Activated B cell treated with CpG ODN at 0.5 μM for 24 hours (primary cell): ENCODE data around the gene LIN54. TPM values are rescaled to one million over a fixed set of nuclear protein-coding genes. Genes with fewer than 3 reads are reported as not detected.
"Not testable (repeated sequence)": the region's sequence is repeated elsewhere in the genome, so short reads cannot be mapped to it uniquely, and the experiment has no call there.

Experiments
- ATAC-seq: fragments of 200-7000 bp; cut with Tn5 transposase; one replicate; pipeline ENCODE4 v1.10.0; 2021; ENCODE audit warnings: low read depth, mild to moderate bottlenecking, moderate library complexity
- CTCF ChIA-PET: fragments of 350-600 bp; sonication (Branson Sonifier 250); formaldehyde crosslinking; loops from one replicate; lab custom pipeline; 2021; ENCODE audit warnings: antibody characterized with exemption; lab: Charles Lee
- POLR2A ChIA-PET: fragments of 350-600 bp; sonication (Branson Sonifier 250); formaldehyde crosslinking; loops from one replicate; lab custom pipeline; 2021; ENCODE audit warnings: antibody characterized with exemption; lab: Charles Lee
- DNase-seq: peaks from one replicate; pipeline ENCODE4 v3.0.0; 2022
- H3K27ac Mint-ChIP-seq: one replicate; pipeline ENCODE4 v1.8.0; 2020; ENCODE audit warnings: mixed read lengths
- H3K27me3 Mint-ChIP-seq: one replicate; pipeline ENCODE4 v1.8.0; 2021; ENCODE audit warnings: mixed read lengths
- H3K36me3 Mint-ChIP-seq: one replicate; pipeline ENCODE4 v1.8.0; 2021; ENCODE audit warnings: low read depth, mixed read lengths
- H3K4me1 Mint-ChIP-seq: one replicate; pipeline ENCODE4 v1.8.0; 2021; ENCODE audit warnings: mixed read lengths
- H3K4me3 Mint-ChIP-seq: one replicate; pipeline ENCODE4 v1.8.0; 2020; ENCODE audit warnings: mild to moderate bottlenecking, mixed read lengths
- H3K9me3 Mint-ChIP-seq: one replicate; pipeline ENCODE4 v1.8.0; 2020; ENCODE audit warnings: mixed read lengths
- CTCF ChIP-seq: fragments of 200-600 bp; IDR thresholded peaks from one replicate; pipeline ENCODE4 v1.8.0; 2022; ENCODE audit warnings: antibody characterized with exemption, mild to moderate bottlenecking
- intact Hi-C: fragments of 100-400 bp; cut with micrococcal nuclease; formaldehyde crosslinking; loops from one replicate; pipeline ENCODE4 v1.15.1; 2024
- total RNA-seq: library from RNA; stranded (reverse); gene quantifications from 2 replicates; pipeline ENCODE4 v1.2.3, GENCODE V29; 2022

LIN54 gene
- total RNA-seq: 10.4 and 12.1 TPM in 2 replicates

- no peak for TF ChIP-seq CTCF
- H3K4me1 Mint-ChIP-seq: peaks cover 49% of the 10 kb centered on the region
- DNase-seq (peak; percentile 65), ATAC-seq (peak; percentile 53)
- ChIA-PET CTCF (interaction anchor here (0.7 to 1.7 kb wide), 4 partner anchors 117 to 274 kb away, joined by 3 to 5 read pairs (median 4); partner anchors contain the start of gene COQ2), POLR2A (interaction anchor here (0.5 to 4.4 kb wide), 11 partner anchors 11 to 637 kb away, joined by 3 to 63 read pairs (median 5); partner anchors contain the start of genes COPS4, COQ2, HNRNPD and SEC31A)
- peak within 1 kb of the TSS; percentile 95 for H3K4me3 Mint-ChIP-seq
- H3K27me3 Mint-ChIP-seq: no peaks in the 10 kb centered on the region
- no peaks in the 10 kb centered on the region for H3K9me3 Mint-ChIP-seq
- intact Hi-C loops: loop anchor here (1.0 to 5.0 kb wide), 4 partner anchors 109 to 636 kb away; partner anchors contain the start of gene HPSE
- H3K36me3 Mint-ChIP-seq: peaks cover 7% of the 10 kb centered on the region
- H3K27ac Mint-ChIP-seq: peak within 1 kb of the TSS; percentile 93
Observed at GRCh38 chr4:83010522-83011318, at the start of gene LIN54. LIN54 (minus strand) TSS chr4:83010823; CDS start chr4:82984844, 25,979 bp downstream.

GRCh38 chr4:83054928-83055327 lies 44.3 kb upstream of the LIN54 start:
- peaks cover 56% of the 10 kb centered on the region for H3K36me3 Mint-ChIP-seq
- no peak for DNase-seq
- ChIA-PET POLR2A (interaction anchor here (1.1 kb wide), 1 partner anchor 230 kb away, joined by 5 read pairs; the partner anchor contains the start of gene COQ2), CTCF (interaction anchor here (0.8 to 6.0 kb wide), 5 partner anchors 126 to 227 kb away, joined by 3 to 61 read pairs (median 3); partner anchors contain the start of gene COQ2)
- H3K4me3 Mint-ChIP-seq: no peak overlapping the region
- H3K4me1 Mint-ChIP-seq: peaks cover 2% of the 10 kb centered on the region
- H3K9me3 Mint-ChIP-seq: no peaks in the 10 kb centered on the region
- no peak overlapping the region for H3K27ac Mint-ChIP-seq
- TF ChIP-seq CTCF: no peak
- intact Hi-C loops: loop anchor here (1.0 to 5.0 kb wide), 3 partner anchors 205 to 587 kb away; no protein-coding TSS in a partner anchor
- no peak for ATAC-seq
- H3K27me3 Mint-ChIP-seq: no peaks in the 10 kb centered on the region

GRCh38 chr4:83048781-83049180 lies 38.2 kb upstream of the LIN54 start:
- H3K27ac Mint-ChIP-seq, intact Hi-C loops, H3K9me3 Mint-ChIP-seq, H3K27me3 Mint-ChIP-seq, H3K4me3 Mint-ChIP-seq, ATAC-seq, H3K4me1 Mint-ChIP-seq, DNase-seq: not testable (repeated sequence)
- ChIA-PET CTCF (interaction anchor here (1.2 kb wide), 1 partner anchor 235 kb away, joined by 3 read pairs; the partner anchor contains the start of gene COQ2), POLR2A (interaction anchor here (0.6 kb wide), 1 partner anchor 32 kb away, joined by 7 read pairs; no protein-coding TSS in a partner anchor)
- H3K36me3 Mint-ChIP-seq: peaks cover 49% of the 10 kb centered on the region

- DNase-seq: no peak
- TF ChIP-seq CTCF: no peak
- CTCF ChIA-PET: interaction anchor here (1.5 kb wide), 1 partner anchor 235 kb away, joined by 3 read pairs; no protein-coding TSS in a partner anchor
- Mint-ChIP-seq H3K27ac (no peak overlapping the region), H3K4me1 (peaks cover 5% of the 10 kb centered on the region), H3K36me3 (peaks cover 34% of the 10 kb centered on the region), H3K27me3 (no peaks in the 10 kb centered on the region), H3K9me3 (no peaks in the 10 kb centered on the region), H3K4me3 (no peak overlapping the region)
- POLR2A ChIA-PET: interaction anchor here (2.6 kb wide), 1 partner anchor 12 kb away, joined by 10 read pairs; the partner anchor contains the start of gene COPS4
- intact Hi-C loops: loop anchor here (1.0 kb wide), 1 partner anchor 12 kb away; the partner anchor contains the start of gene COPS4
- no peak for ATAC-seq
Observed at GRCh38 chr4:83046693-83047473, 36.3 kb upstream of the LIN54 start.

GRCh38 chr4:83043801-83044407 lies 33.3 kb upstream of the LIN54 start:
- ATAC-seq: no peak
- ChIA-PET CTCF (no interaction called here), POLR2A (no interaction called here)
- DNase-seq: no peak
- intact Hi-C loops: no loop called here
- no peak for TF ChIP-seq CTCF
- no peak overlapping the region for H3K27ac Mint-ChIP-seq
- H3K4me1 Mint-ChIP-seq: peaks cover 13% of the 10 kb centered on the region
- H3K4me3 Mint-ChIP-seq: no peak overlapping the region
- peaks cover 16% of the 10 kb centered on the region for H3K36me3 Mint-ChIP-seq
- no peaks in the 10 kb centered on the region for H3K9me3 Mint-ChIP-seq
- no peaks in the 10 kb centered on the region for H3K27me3 Mint-ChIP-seq

GRCh38 chr4:83043157-83043556 lies 32.5 kb upstream of the LIN54 start:
- intact Hi-C loops, H3K4me3 Mint-ChIP-seq, DNase-seq, H3K27ac Mint-ChIP-seq, H3K27me3 Mint-ChIP-seq, H3K9me3 Mint-ChIP-seq, ATAC-seq, CTCF ChIA-PET: not testable (repeated sequence)
- POLR2A ChIA-PET: interaction anchor here (0.5 kb wide), 1 partner anchor 30 kb away, joined by 3 read pairs; no protein-coding TSS in a partner anchor
- Mint-ChIP-seq H3K36me3 (peaks cover 14% of the 10 kb centered on the region), H3K4me1 (peaks cover 14% of the 10 kb centered on the region)
